Breast epithelium (tissue), 4 donors: ENCODE results near the gene ERC1. TPM values are rescaled to one million over a fixed set of nuclear protein-coding genes. Genes with fewer than 3 reads are reported as not detected.

Experiments used
- DNase-seq, 2 donors: peaks; one replicate each; pipeline ENCODE4 v3.0.0-alpha.2; 2019; ENCODE audit warnings: low spot score in 2 of 2
- H3K27ac ChIP-seq, 2 donors: fragments of 200-600 bp; sonication (generic) in 1 of 2; one replicate each; pipeline ENCODE4 v1.5.1; 2016 to 2019; ENCODE audit warnings: mild to moderate bottlenecking in 1 of 2
- H3K27me3 ChIP-seq, 2 donors: fragments of 200-600 bp; sonication (generic) in 1 of 2; one replicate each; pipeline versions ENCODE4 v1.5.1 to v1.6.0; 2017 to 2019; ENCODE audit warnings: control low read depth in 1 of 2, mild to moderate bottlenecking in 1 of 2
- H3K36me3 ChIP-seq: fragments of 200-600 bp; one replicate; pipeline ENCODE4 v1.5.1; 2019
- H3K4me1 ChIP-seq, 2 donors: fragments of 200-600 bp; sonication (generic); one replicate each; pipeline ENCODE4 v1.5.1; 2016 to 2019; ENCODE audit warnings: control low read depth in 1 of 2
- H3K4me3 ChIP-seq, 3 donors: fragments of 200-600 bp; sonication (generic); 1 replicate in 2 of 3; 2 replicates in 1 of 3; pipeline ENCODE4 v1.5.1; 2016 to 2019; ENCODE audit warnings: mild to moderate bottlenecking in 3 of 3, moderate library complexity in 2 of 3
- H3K9me3 ChIP-seq, 2 donors: fragments of 200-600 bp; sonication (generic) in 1 of 2; one replicate each; pipeline ENCODE4 v1.5.1; 2016 to 2019; ENCODE audit warnings: control low read depth in 1 of 2
- POLR2A ChIP-seq: fragments of 450-650 bp; IDR thresholded peaks from one replicate; pipeline ENCODE4 v1.6.1; 2016; ENCODE audit warnings: antibody characterized with exemption, mild to moderate bottlenecking, moderate library complexity
- POLR2AphosphoS5 ChIP-seq, 3 donors: sonication (generic); formaldehyde crosslinking; IDR thresholded peaks; one replicate each; pipeline ENCODE4 v1.6.1; 2017; ENCODE audit warnings: antibody characterized with exemption in 3 of 3
- intact Hi-C: fragments of 100-400 bp; cut with DNase I; formaldehyde crosslinking; loops from one replicate; pipeline ENCODE4 v1.15.1; 2023; ENCODE audit warnings: low total_unique reads
- total RNA-seq, 3 donors: library from RNA; depleted of rRNA; stranded (reverse); fragments of >200 nt; gene quantifications; one replicate each; pipeline ENCODE4 v1.1.0, GENCODE V29; 2016
- TF ChIP-seq, protein P1 (sequence below), 3 donors: fragments of 450-650 bp; IDR thresholded peaks; one replicate each; pipeline ENCODE4 v1.5.1; 2016 to 2017; ENCODE audit warnings: antibody characterized with exemption in 3 of 3, mild to moderate bottlenecking in 3 of 3, moderate library complexity in 3 of 3

The ERC1 gene
- total RNA-seq, 3 donors from 2014 or later: 47.4 to 63.4 (median 52.8) TPM

- DNase-seq: no peak
- H3K27me3 ChIP-seq: no peaks in the 10 kb centered on the region
- H3K4me1 ChIP-seq: no peaks in the 10 kb centered on the region
- TF ChIP-seq POLR2A (no peak), POLR2AphosphoS5 (IDR thresholded peaks at IDR 0.05) (no peak)
- TF ChIP-seq, protein P1, sequence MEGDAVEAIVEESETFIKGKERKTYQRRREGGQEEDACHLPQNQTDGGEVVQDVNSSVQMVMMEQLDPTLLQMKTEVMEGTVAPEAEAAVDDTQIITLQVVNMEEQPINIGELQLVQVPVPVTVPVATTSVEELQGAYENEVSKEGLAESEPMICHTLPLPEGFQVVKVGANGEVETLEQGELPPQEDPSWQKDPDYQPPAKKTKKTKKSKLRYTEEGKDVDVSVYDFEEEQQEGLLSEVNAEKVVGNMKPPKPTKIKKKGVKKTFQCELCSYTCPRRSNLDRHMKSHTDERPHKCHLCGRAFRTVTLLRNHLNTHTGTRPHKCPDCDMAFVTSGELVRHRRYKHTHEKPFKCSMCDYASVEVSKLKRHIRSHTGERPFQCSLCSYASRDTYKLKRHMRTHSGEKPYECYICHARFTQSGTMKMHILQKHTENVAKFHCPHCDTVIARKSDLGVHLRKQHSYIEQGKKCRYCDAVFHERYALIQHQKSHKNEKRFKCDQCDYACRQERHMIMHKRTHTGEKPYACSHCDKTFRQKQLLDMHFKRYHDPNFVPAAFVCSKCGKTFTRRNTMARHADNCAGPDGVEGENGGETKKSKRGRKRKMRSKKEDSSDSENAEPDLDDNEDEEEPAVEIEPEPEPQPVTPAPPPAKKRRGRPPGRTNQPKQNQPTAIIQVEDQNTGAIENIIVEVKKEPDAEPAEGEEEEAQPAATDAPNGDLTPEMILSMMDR (IDR thresholded peaks at IDR 0.05): no peak
- H3K36me3 ChIP-seq: no peaks in the 10 kb centered on the region
- intact Hi-C loops: no loop called here
- no peak overlapping the region for H3K27ac ChIP-seq
- no peak overlapping the region for H3K4me3 ChIP-seq
- H3K9me3 ChIP-seq: no peaks in the 10 kb centered on the region
These were observed 501.1 kb downstream of the ERC1 start for GRCh38 chr12:1491983-1492697.

GRCh38 chr12:1493781-1494565 lies 502.9 kb downstream of the ERC1 start:
- no peaks in the 10 kb centered on the region for H3K36me3 ChIP-seq
- intact Hi-C loops: no loop called here
- H3K27me3 ChIP-seq: no peaks in the 10 kb centered on the region
- H3K27ac ChIP-seq: no peak overlapping the region
- H3K9me3 ChIP-seq: no peaks in the 10 kb centered on the region
- no peak for DNase-seq
- TF ChIP-seq POLR2AphosphoS5 (IDR thresholded peaks at IDR 0.05) (no peak), POLR2A (no peak)
- TF ChIP-seq, protein P1 (IDR thresholded peaks at IDR 0.05): no peak
- no peaks in the 10 kb centered on the region for H3K4me1 ChIP-seq
- H3K4me3 ChIP-seq: no peak overlapping the region

DNA sequence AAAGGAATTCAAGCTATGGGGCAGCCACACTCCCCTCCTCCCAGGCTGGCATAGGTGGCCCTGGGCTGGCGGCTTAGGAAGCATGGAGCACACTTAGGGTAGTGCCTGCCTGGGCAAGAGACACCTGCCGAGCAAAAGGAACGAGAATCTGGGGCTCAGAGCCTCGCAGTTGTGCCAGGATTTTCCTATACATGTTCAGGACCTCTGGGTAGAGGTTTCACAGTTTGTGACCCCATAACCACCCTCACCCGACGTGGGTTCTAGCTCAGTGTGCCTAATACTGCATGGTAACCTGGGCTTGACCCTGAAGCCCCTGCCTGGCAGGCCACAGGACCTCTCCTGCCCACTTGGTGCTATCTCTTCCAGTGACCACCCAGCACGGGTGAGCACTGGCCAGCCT lies 503.8 kb downstream of the ERC1 start:
- no peak overlapping the region for H3K4me3 ChIP-seq
- no peaks in the 10 kb centered on the region for H3K36me3 ChIP-seq
- H3K27ac ChIP-seq: no peak overlapping the region
- no peaks in the 10 kb centered on the region for H3K4me1 ChIP-seq
- no peak for TF ChIP-seq POLR2AphosphoS5 (IDR thresholded peaks at IDR 0.05)
- TF ChIP-seq POLR2A: no peak
- TF ChIP-seq, protein P1 (IDR thresholded peaks at IDR 0.05): no peak
- no peaks in the 10 kb centered on the region for H3K9me3 ChIP-seq
- intact Hi-C loops: no loop called here
- H3K27me3 ChIP-seq: no peaks in the 10 kb centered on the region
- DNase-seq: no peak

GRCh38 chr12:1496162-1496900 lies 505.3 kb downstream of the ERC1 start:
- no peak for DNase-seq
- H3K27ac ChIP-seq: peak overlapping the region in 1 of 2 donors; percentile 4

More at GRCh38 chr12:1496162-1496900, 505.3 kb downstream of the ERC1 start:
- Histone ChIP-seq H3K36me3 (no peaks in the 10 kb centered on the region), H3K4me3 (peak overlapping the region in 2 of 3 donors; percentile 19 to 48), H3K4me1 (no peaks in the 10 kb centered on the region), H3K27me3 (no peaks in the 10 kb centered on the region), H3K9me3 (no peaks in the 10 kb centered on the region)
- TF ChIP-seq POLR2AphosphoS5 (IDR thresholded peaks at IDR 0.05) (no peak), POLR2A (no peak)
- TF ChIP-seq, protein P1 (IDR thresholded peaks at IDR 0.05): no peak
- intact Hi-C loops: no loop called here
